ENCODE data around the gene NHSL1. TPM values are rescaled to one million over a fixed set of nuclear protein-coding genes. Genes with fewer than 3 reads are reported as not detected.

The NHSL1 gene
- total RNA-seq, 1 experiment from 2014 or later: 41.9 TPM

GRCh38 chr6:138497286-138497685, 2.0 kb downstream of the NHSL1 start:
- BruUV-seq (replicated peaks): no TSS peak
- peaks cover 4% of the 10 kb centered on the region for H3K36me3 Mint-ChIP-seq (ENCODE audit: insufficient read depth, unreplicated experiment)
- H3K27ac Mint-ChIP-seq (ENCODE audit: unreplicated experiment): peak overlapping the region; percentile 79
- POLR2A ChIA-PET: no interaction called here
- Histone ChIP-seq H3K36me3 (ENCODE audit: control insufficient read depth, insufficient read depth, low read length) (no peaks in the 10 kb centered on the region), H3K9me3 (no peaks in the 10 kb centered on the region), H3K4me3 (ENCODE audit: low read depth, low read length) (no peak overlapping the region), H3K27me3 (replicated peaks; ENCODE audit: control insufficient read depth, insufficient read depth, low read length) (no peaks in the 10 kb centered on the region), H3K4me1 (peaks cover 38% of the 10 kb centered on the region)
- no peaks in the 10 kb centered on the region for H3K27me3 Mint-ChIP-seq (ENCODE audit: insufficient read depth, unreplicated experiment)
- peak overlapping the region; percentile 24 for H3K4me3 Mint-ChIP-seq (ENCODE audit: unreplicated experiment)
- H3K4me1 Mint-ChIP-seq (ENCODE audit: low read depth, unreplicated experiment): peaks cover 26% of the 10 kb centered on the region
- DNase-seq: no peak
- no peak for TF ChIP-seq CTCF (IDR thresholded peaks at IDR 0.05; ENCODE audit: insufficient read depth in 1 of 2, low read depth in 1 of 2, low read length in 1 of 2, severe bottlenecking in 1 of 2, unreplicated experiment in 1 of 2)
- H3K9me3 Mint-ChIP-seq (ENCODE audit: unreplicated experiment): no peaks in the 10 kb centered on the region
- intact Hi-C loops (cut with micrococcal nuclease; ENCODE audit: unreplicated experiment): no loop called here
- CTCF ChIA-PET: no interaction called here

- Mint-ChIP-seq H3K27me3 (ENCODE audit: insufficient read depth, unreplicated experiment) (no peaks in the 10 kb centered on the region), H3K27ac (ENCODE audit: unreplicated experiment) (no peak overlapping the region), H3K4me3 (ENCODE audit: unreplicated experiment) (no peak overlapping the region), H3K36me3 (ENCODE audit: insufficient read depth, unreplicated experiment) (peaks cover 4% of the 10 kb centered on the region), H3K4me1 (ENCODE audit: low read depth, unreplicated experiment) (peaks cover 15% of the 10 kb centered on the region), H3K9me3 (ENCODE audit: unreplicated experiment) (no peaks in the 10 kb centered on the region)
- no TSS peak for BruUV-seq (replicated peaks)
- Histone ChIP-seq H3K4me1 (peaks cover 17% of the 10 kb centered on the region), H3K9me3 (no peaks in the 10 kb centered on the region), H3K4me3 (ENCODE audit: low read depth, low read length) (no peak overlapping the region), H3K36me3 (ENCODE audit: control insufficient read depth, insufficient read depth, low read length) (no peaks in the 10 kb centered on the region), H3K27me3 (replicated peaks; ENCODE audit: control insufficient read depth, insufficient read depth, low read length) (no peaks in the 10 kb centered on the region)
- DNase-seq: no peak
- no peak for TF ChIP-seq CTCF (IDR thresholded peaks at IDR 0.05; ENCODE audit: insufficient read depth in 1 of 2, low read depth in 1 of 2, low read length in 1 of 2, severe bottlenecking in 1 of 2, unreplicated experiment in 1 of 2)
- intact Hi-C loops (cut with micrococcal nuclease; ENCODE audit: unreplicated experiment): no loop called here
- ChIA-PET POLR2A (no interaction called here), CTCF (no interaction called here)
Measured at GRCh38 chr6:138494312-138494711, 5.0 kb downstream of the NHSL1 start.

- ChIA-PET POLR2A (no interaction called here), CTCF (no interaction called here)
- Histone ChIP-seq H3K27me3 (replicated peaks; ENCODE audit: control insufficient read depth, insufficient read depth, low read length) (no peaks in the 10 kb centered on the region), H3K9me3 (no peaks in the 10 kb centered on the region), H3K4me1 (peaks cover 8% of the 10 kb centered on the region), H3K36me3 (ENCODE audit: control insufficient read depth, insufficient read depth, low read length) (no peaks in the 10 kb centered on the region), H3K4me3 (ENCODE audit: low read depth, low read length) (no peak overlapping the region)
- peaks cover 7% of the 10 kb centered on the region for H3K4me1 Mint-ChIP-seq (ENCODE audit: low read depth, unreplicated experiment)
- no peaks in the 10 kb centered on the region for H3K9me3 Mint-ChIP-seq (ENCODE audit: unreplicated experiment)
- DNase-seq: no peak
- intact Hi-C loops (cut with micrococcal nuclease; ENCODE audit: unreplicated experiment): no loop called here
- H3K36me3 Mint-ChIP-seq (ENCODE audit: insufficient read depth, unreplicated experiment): peaks cover 4% of the 10 kb centered on the region
- peak overlapping the region; percentile 42 for H3K27ac Mint-ChIP-seq (ENCODE audit: unreplicated experiment)
- H3K27me3 Mint-ChIP-seq (ENCODE audit: insufficient read depth, unreplicated experiment): no peaks in the 10 kb centered on the region
- no peak overlapping the region for H3K4me3 Mint-ChIP-seq (ENCODE audit: unreplicated experiment)
- TF ChIP-seq CTCF (IDR thresholded peaks at IDR 0.05; ENCODE audit: insufficient read depth in 1 of 2, low read depth in 1 of 2, low read length in 1 of 2, severe bottlenecking in 1 of 2, unreplicated experiment in 1 of 2): no peak
- no TSS peak for BruUV-seq (replicated peaks)
Measured at GRCh38 chr6:138493413-138493812, 5.9 kb downstream of the NHSL1 start.
